GM12878 (cell line): Measurements from ENCODE around the gene ERO1B.

ENCODE experiments used
- ATF7 ChIP-seq: fragments of 450-650 bp; IDR thresholded peaks from 2 replicates; pipeline ENCODE4 v1.6.1; 2016; ENCODE audit warnings: low read depth, mild to moderate bottlenecking
- CHD2 ChIP-seq: IDR thresholded peaks from 2 replicates; pipeline ENCODE4 v1.6.1; 2011; ENCODE audit warnings: low read depth, low read length, improper control_type of control experiment, borderline replicate concordance
- NR2C2 ChIP-seq: IDR thresholded peaks from 2 replicates; pipeline ENCODE4 v1.6.1; 2011; ENCODE audit warnings: borderline replicate concordance, low read depth; ENCODE audit not compliant: control insufficient read depth, insufficient read length
- PAX8 ChIP-seq: fragments of 450-650 bp; IDR thresholded peaks from 2 replicates; pipeline ENCODE4 v1.6.1; 2017; ENCODE audit warnings: mild to moderate bottlenecking, moderate library complexity
- SREBF2 ChIP-seq: IDR thresholded peaks from 2 replicates; pipeline ENCODE4 v1.6.1; 2012; ENCODE audit warnings: mild to moderate bottlenecking, low read length
- TF ChIP-seq, protein P1 (sequence below), 3 experiments: IDR thresholded peaks in 2 of 3; conservative IDR thresholded peaks in 1 of 3; 2 replicates each; pipeline ENCODE4 v1.5.1; 2011; ENCODE audit warnings: low read depth in 3 of 3, low read length in 3 of 3, mild to moderate bottlenecking in 3 of 3, control low read depth in 2 of 3, moderate library complexity in 2 of 3, inconsistent platforms in 1 of 3, mixed read lengths in 1 of 3; ENCODE audit not compliant: control insufficient read depth in 2 of 3, insufficient read depth in 1 of 3; ENCODE audit errors: extremely low read depth in 1 of 3
- TF ChIP-seq, protein P2 (sequence below): IDR thresholded peaks from 2 replicates; pipeline ENCODE4 v1.6.1; 2012; ENCODE audit warnings: mild to moderate bottlenecking, low read depth, low read length

DNA sequence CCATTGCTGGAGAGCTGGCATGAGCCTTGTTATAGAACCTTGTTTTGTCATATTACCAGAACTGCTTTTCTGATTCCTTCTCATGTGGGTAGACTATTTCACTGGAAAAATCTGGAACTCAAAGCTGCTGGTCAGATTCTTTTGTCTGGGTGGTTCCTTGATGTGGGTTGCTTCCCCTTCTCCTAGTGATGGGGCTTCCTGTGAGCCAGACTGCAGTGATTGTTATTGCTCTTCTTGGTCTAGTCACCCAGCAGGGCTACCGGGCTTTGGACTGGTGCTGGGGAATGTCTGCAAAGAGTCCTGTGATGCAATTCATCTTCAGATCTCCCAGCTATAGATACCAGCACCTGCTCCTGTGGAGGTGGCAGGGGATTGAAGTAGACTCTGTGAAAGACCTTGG lies 80.0 kb downstream of the ERO1B start:
- TF ChIP-seq, protein P1, sequence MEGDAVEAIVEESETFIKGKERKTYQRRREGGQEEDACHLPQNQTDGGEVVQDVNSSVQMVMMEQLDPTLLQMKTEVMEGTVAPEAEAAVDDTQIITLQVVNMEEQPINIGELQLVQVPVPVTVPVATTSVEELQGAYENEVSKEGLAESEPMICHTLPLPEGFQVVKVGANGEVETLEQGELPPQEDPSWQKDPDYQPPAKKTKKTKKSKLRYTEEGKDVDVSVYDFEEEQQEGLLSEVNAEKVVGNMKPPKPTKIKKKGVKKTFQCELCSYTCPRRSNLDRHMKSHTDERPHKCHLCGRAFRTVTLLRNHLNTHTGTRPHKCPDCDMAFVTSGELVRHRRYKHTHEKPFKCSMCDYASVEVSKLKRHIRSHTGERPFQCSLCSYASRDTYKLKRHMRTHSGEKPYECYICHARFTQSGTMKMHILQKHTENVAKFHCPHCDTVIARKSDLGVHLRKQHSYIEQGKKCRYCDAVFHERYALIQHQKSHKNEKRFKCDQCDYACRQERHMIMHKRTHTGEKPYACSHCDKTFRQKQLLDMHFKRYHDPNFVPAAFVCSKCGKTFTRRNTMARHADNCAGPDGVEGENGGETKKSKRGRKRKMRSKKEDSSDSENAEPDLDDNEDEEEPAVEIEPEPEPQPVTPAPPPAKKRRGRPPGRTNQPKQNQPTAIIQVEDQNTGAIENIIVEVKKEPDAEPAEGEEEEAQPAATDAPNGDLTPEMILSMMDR (IDR thresholded peaks at IDR 0.05 in 2 of 3, conservative IDR thresholded peaks at IDR 0.05 in 1 of 3; ENCODE audit: control insufficient read depth in 2 of 3, extremely low read depth in 1 of 3, insufficient read depth in 1 of 3, low read depth in 3 of 3, low read length in 3 of 3), result no peak
- no peak for TF ChIP-seq ATF7
- no peak for TF ChIP-seq NR2C2
- no peak for TF ChIP-seq PAX8
- TF ChIP-seq CHD2, result no peak
- TF ChIP-seq, protein P2, sequence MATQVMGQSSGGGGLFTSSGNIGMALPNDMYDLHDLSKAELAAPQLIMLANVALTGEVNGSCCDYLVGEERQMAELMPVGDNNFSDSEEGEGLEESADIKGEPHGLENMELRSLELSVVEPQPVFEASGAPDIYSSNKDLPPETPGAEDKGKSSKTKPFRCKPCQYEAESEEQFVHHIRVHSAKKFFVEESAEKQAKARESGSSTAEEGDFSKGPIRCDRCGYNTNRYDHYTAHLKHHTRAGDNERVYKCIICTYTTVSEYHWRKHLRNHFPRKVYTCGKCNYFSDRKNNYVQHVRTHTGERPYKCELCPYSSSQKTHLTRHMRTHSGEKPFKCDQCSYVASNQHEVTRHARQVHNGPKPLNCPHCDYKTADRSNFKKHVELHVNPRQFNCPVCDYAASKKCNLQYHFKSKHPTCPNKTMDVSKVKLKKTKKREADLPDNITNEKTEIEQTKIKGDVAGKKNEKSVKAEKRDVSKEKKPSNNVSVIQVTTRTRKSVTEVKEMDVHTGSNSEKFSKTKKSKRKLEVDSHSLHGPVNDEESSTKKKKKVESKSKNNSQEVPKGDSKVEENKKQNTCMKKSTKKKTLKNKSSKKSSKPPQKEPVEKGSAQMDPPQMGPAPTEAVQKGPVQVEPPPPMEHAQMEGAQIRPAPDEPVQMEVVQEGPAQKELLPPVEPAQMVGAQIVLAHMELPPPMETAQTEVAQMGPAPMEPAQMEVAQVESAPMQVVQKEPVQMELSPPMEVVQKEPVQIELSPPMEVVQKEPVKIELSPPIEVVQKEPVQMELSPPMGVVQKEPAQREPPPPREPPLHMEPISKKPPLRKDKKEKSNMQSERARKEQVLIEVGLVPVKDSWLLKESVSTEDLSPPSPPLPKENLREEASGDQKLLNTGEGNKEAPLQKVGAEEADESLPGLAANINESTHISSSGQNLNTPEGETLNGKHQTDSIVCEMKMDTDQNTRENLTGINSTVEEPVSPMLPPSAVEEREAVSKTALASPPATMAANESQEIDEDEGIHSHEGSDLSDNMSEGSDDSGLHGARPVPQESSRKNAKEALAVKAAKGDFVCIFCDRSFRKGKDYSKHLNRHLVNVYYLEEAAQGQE, result no peak
- no peak for TF ChIP-seq SREBF2
